Testis (tissue), 2 donors: ENCODE data around the gene PRM3.

Experiments used
- POLR2A ChIP-seq: fragments of 450-650 bp; IDR thresholded peaks from one replicate; pipeline ENCODE4 v1.6.1; 2017; ENCODE audit warnings: antibody characterized with exemption, mild to moderate bottlenecking, moderate library complexity
- TF ChIP-seq, protein P1 (sequence below), 3 experiments: fragments of 450-650 bp in 2 of 3; fragments of 200-600 bp in 1 of 3; sonication (generic) in 1 of 3; IDR thresholded peaks; one replicate each; pipeline ENCODE4 v1.5.1; 2016 to 2019; ENCODE audit warnings: antibody characterized with exemption in 3 of 3, mild to moderate bottlenecking in 2 of 3, moderate library complexity in 1 of 3

DNA sequence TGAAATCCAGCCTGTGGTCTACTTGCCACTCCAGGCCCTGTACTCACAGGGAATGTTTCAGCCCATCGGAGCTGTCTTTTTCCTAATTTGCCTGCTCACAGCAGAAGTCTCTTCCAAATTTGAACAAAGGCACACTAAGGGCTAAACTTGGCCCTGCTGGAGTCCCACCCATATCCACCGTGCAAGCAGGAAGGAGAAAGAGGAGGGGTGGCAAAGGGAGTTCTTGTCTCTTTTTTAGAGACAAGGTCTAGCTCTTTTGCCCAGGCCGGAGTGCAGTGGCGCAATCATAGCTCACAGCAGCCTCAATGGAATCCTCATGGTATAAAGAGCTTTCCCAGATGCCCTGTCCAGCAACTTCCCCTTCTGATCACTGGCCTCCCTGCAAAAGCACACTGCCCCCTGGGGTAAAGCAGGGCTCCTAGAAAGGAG is 10.4 kb upstream of the PRM3 start:
- TF ChIP-seq, protein P1, sequence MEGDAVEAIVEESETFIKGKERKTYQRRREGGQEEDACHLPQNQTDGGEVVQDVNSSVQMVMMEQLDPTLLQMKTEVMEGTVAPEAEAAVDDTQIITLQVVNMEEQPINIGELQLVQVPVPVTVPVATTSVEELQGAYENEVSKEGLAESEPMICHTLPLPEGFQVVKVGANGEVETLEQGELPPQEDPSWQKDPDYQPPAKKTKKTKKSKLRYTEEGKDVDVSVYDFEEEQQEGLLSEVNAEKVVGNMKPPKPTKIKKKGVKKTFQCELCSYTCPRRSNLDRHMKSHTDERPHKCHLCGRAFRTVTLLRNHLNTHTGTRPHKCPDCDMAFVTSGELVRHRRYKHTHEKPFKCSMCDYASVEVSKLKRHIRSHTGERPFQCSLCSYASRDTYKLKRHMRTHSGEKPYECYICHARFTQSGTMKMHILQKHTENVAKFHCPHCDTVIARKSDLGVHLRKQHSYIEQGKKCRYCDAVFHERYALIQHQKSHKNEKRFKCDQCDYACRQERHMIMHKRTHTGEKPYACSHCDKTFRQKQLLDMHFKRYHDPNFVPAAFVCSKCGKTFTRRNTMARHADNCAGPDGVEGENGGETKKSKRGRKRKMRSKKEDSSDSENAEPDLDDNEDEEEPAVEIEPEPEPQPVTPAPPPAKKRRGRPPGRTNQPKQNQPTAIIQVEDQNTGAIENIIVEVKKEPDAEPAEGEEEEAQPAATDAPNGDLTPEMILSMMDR (IDR thresholded peaks at IDR 0.05) = no peak
- TF ChIP-seq POLR2A = no peak
